Measurements from ENCODE around the gene CCNG2.

- TF ChIP-seq CTCF (IDR thresholded peaks at IDR 0.05) (no peak), POLR2A (IDR thresholded peaks at IDR 0.05) (no peak)
Measured at GRCh38 chr4:77170926-77171325, 13.9 kb downstream of the CCNG2 start.

All from esophagus squamous epithelium (tissue), 4 donors.